IPS-NIHi11 (cell line): ENCODE measurements around the gene MPZ.
"Not testable (repeated sequence)": the region's sequence is repeated elsewhere in the genome, so short reads cannot be mapped to it uniquely, and the experiment has no call there.

Experiments used
- DNase-seq: peaks from one replicate; pipeline ENCODE4 v3.0.0; 2012; ENCODE audit warnings: mixed read lengths, low spot score

Gene MPZ

GRCh38 chr1:161309868-161310267, at the start of gene MPZ:
TSS of gene MPZ (minus strand) at chr1:161309968. CDS start at chr1:161309905, 63 bp downstream.
- no peak for DNase-seq

- DNase-seq, result no peak
Observed at GRCh38 chr1:161359291-161359690, 49.5 kb upstream of the MPZ start.

GRCh38 chr1:161357073-161357472, 47.3 kb upstream of the MPZ start:
- DNase-seq, result no peak

GRCh38 chr1:161351482-161351881, 41.7 kb upstream of the MPZ start:
- no peak for DNase-seq

- no peak for DNase-seq
Observed at GRCh38 chr1:161350671-161351070, 40.9 kb upstream of the MPZ start.

GRCh38 chr1:161342821-161343220, 33.1 kb upstream of the MPZ start:
- no peak for DNase-seq

- DNase-seq, result no peak
Observed at GRCh38 chr1:161342177-161342576, 32.4 kb upstream of the MPZ start.

GRCh38 chr1:161335796-161336195, 26.0 kb upstream of the MPZ start:
- DNase-seq, result no peak

GRCh38 chr1:161333166-161333565, 23.4 kb upstream of the MPZ start:
- no peak for DNase-seq

- no peak for DNase-seq
Observed at GRCh38 chr1:161330346-161330745, 20.6 kb upstream of the MPZ start.

GRCh38 chr1:161324020-161324419, 14.3 kb upstream of the MPZ start:
- DNase-seq, result no peak

- DNase-seq, result not testable (repeated sequence)
Observed at GRCh38 chr1:161315841-161316674, 6.3 kb upstream of the MPZ start.

GRCh38 chr1:161314201-161314981, 4.6 kb upstream of the MPZ start, which contains the start of gene SDHC:
TSS of gene SDHC (plus strand) at chr1:161314381. CDS start at chr1:161314406, 25 bp downstream.
- peak; percentile 97 for DNase-seq

GRCh38 chr1:161313554-161314200, 3.9 kb upstream of the MPZ start:
- DNase-seq, result no peak

- DNase-seq, result no peak
Observed at GRCh38 chr1:161311595-161312181, 1.9 kb upstream of the MPZ start.

GRCh38 chr1:161307892-161308638, 1.7 kb downstream of the MPZ start:
- DNase-seq, result no peak

- no peak for DNase-seq
Observed at GRCh38 chr1:161307230-161307768, 2.5 kb downstream of the MPZ start.

GRCh38 chr1:161305867-161306519, 3.8 kb downstream of the MPZ start:
- peak; percentile 92 for DNase-seq

- no peak for DNase-seq
Observed at GRCh38 chr1:161304927-161305866, 4.6 kb downstream of the MPZ start.
